Neuronal stem cell (in vitro differentiated cells): ENCODE results near the gene CNFN.
A peak's percentile ranks its signal among the peaks of the same experiment; 100 is the strongest.

Source experiments
- DNase-seq: peaks from one replicate; pipeline ENCODE4 v3.0.0-alpha.2; 2013; ENCODE audit warnings: low spot score
- H2AFZ ChIP-seq: one replicate; pipeline ENCODE4 v1.6.1; 2013; ENCODE audit warnings: mild to moderate bottlenecking, low read length, inconsistent platforms
- H2AK5ac ChIP-seq: 2 replicates; pipeline ENCODE4 v1.6.1; 2013; ENCODE audit warnings: low read depth, mild to moderate bottlenecking, inconsistent platforms, low read length, moderate library complexity, mixed read lengths
- H2BK120ac ChIP-seq: 2 replicates; pipeline ENCODE4 v1.6.1; 2013; ENCODE audit warnings: low read depth, mild to moderate bottlenecking, inconsistent platforms, low read length, moderate library complexity, mixed read lengths
- H2BK12ac ChIP-seq: one replicate; pipeline ENCODE4 v1.6.1; 2013; ENCODE audit warnings: low read length, inconsistent platforms
- H2BK15ac ChIP-seq: 2 replicates; pipeline ENCODE4 v1.6.1; 2013; ENCODE audit warnings: mild to moderate bottlenecking, low read length, inconsistent platforms, mixed read lengths
- H2BK5ac ChIP-seq: one replicate; pipeline ENCODE4 v1.6.1; 2013; ENCODE audit warnings: inconsistent platforms, mild to moderate bottlenecking, low read length, moderate library complexity
- H3K14ac ChIP-seq: one replicate; pipeline ENCODE4 v1.6.1; 2013; ENCODE audit warnings: low read length, inconsistent platforms
- H3K18ac ChIP-seq: 2 replicates; pipeline ENCODE4 v1.6.1; 2013; ENCODE audit warnings: low read length, inconsistent platforms
- H3K23ac ChIP-seq: 2 replicates; pipeline ENCODE4 v1.6.1; 2013; ENCODE audit warnings: low read depth, mild to moderate bottlenecking, mixed read lengths, low read length, inconsistent platforms; ENCODE audit not compliant: poor library complexity
- H3K27ac ChIP-seq: replicated peaks from 3 replicates; pipeline ENCODE4 v1.5.1; 2013; ENCODE audit warnings: low read length, inconsistent platforms
- H3K27me3 ChIP-seq, 3 experiments: 2 replicates each; pipeline ENCODE4 v1.6.1; 2013; ENCODE audit warnings: low read length in 3 of 3, mild to moderate bottlenecking in 2 of 3, inconsistent platforms in 1 of 3, low read depth in 1 of 3, mixed read lengths in 1 of 3, moderate library complexity in 1 of 3; ENCODE audit not compliant: control insufficient read depth in 3 of 3, insufficient read depth in 3 of 3
- H3K36me3 ChIP-seq, 2 donors: replicated peaks in 1 of 2; 2 replicates each; pipeline ENCODE4 v1.6.1; 2013; ENCODE audit warnings: low read length in 2 of 2; ENCODE audit not compliant: control insufficient read depth in 2 of 2, insufficient read depth in 2 of 2
- H3K4ac ChIP-seq: 2 replicates; pipeline ENCODE4 v1.6.1; 2013; ENCODE audit warnings: inconsistent platforms, mild to moderate bottlenecking, low read length, moderate library complexity
- H3K4me1 ChIP-seq, 2 donors: 1 replicate in 1 of 2; 2 replicates in 1 of 2; pipeline ENCODE4 v1.6.1; 2013; ENCODE audit warnings: low read length in 2 of 2, low read depth in 1 of 2; ENCODE audit not compliant: control insufficient read depth in 2 of 2, insufficient read depth in 1 of 2
- H3K4me2 ChIP-seq: one replicate; pipeline ENCODE4 v1.6.1; 2013; ENCODE audit warnings: mild to moderate bottlenecking, low read length, inconsistent platforms; ENCODE audit not compliant: insufficient read depth, poor library complexity, severe bottlenecking
- H3K4me3 ChIP-seq, 2 donors: 2 replicates each; pipeline ENCODE4 v1.5.1; 2013; ENCODE audit warnings: low read length in 2 of 2, mild to moderate bottlenecking in 2 of 2, inconsistent platforms in 1 of 2, moderate library complexity in 1 of 2
- H3K79me1 ChIP-seq: one replicate; pipeline ENCODE4 v1.6.1; 2013; ENCODE audit warnings: low read depth, mild to moderate bottlenecking, inconsistent platforms, low read length, moderate library complexity
- H3K9ac ChIP-seq: one replicate; pipeline ENCODE4 v1.6.1; 2013; ENCODE audit warnings: mild to moderate bottlenecking, low read depth, low read length, inconsistent platforms; ENCODE audit not compliant: poor library complexity
- H3K9me3 ChIP-seq, 2 donors: replicated peaks in 1 of 2; 2 replicates each; pipeline versions ENCODE3 to v1.6.1; 2013; ENCODE audit warnings: low read length in 2 of 2, mild to moderate bottlenecking in 2 of 2, inconsistent platforms in 1 of 2, low read depth in 1 of 2, mixed read lengths in 1 of 2, moderate library complexity in 1 of 2; ENCODE audit not compliant: control insufficient read depth in 2 of 2, insufficient read depth in 1 of 2
- H4K8ac ChIP-seq: one replicate; pipeline ENCODE4 v1.6.1; 2013; ENCODE audit warnings: low read depth, mild to moderate bottlenecking, inconsistent platforms, low read length, moderate library complexity
- H4K91ac ChIP-seq: one replicate; pipeline ENCODE4 v1.6.1; 2013; ENCODE audit warnings: low read length, low read depth, mild to moderate bottlenecking, inconsistent platforms; ENCODE audit not compliant: poor library complexity
- WGBS, 2 donors: extraction: QIAGEN DNeasy Blood & Tissue Kit; methylation state at CpG; one replicate each; pipeline ENCODE4 v1.1.7; 2013; ENCODE audit warnings: missing lambda C conversion rate in 2 of 2, mixed read lengths in 1 of 2; ENCODE audit not compliant: insufficient read length in 2 of 2, insufficient replicate concordance in 1 of 2; ENCODE audit errors: extremely low coverage in 2 of 2; 5-methylcytosine and 5-hydroxymethylcytosine counted together

CNFN gene

GRCh38 chr19:42406111-42406510 is 16.0 kb upstream of the CNFN start:
- Histone ChIP-seq H2BK5ac (no peak overlapping the region), H3K4ac (no peak overlapping the region), H3K18ac (peak overlapping the region; percentile 64), H3K9ac (peak overlapping the region; percentile 67), H3K27ac (no peak overlapping the region), H3K4me2 (no peak overlapping the region), H3K4me1 (peaks cover 7 to 9% of the 10 kb centered on the region in 2 donors), H3K14ac (no peak overlapping the region), H4K8ac (peak overlapping the region; percentile 82), H3K36me3 (peaks cover 16 to 63% of the 10 kb centered on the region in 2 donors), H2AK5ac (peak overlapping the region; percentile 10), H2BK15ac (no peak overlapping the region), H4K91ac (peak overlapping the region; percentile 9), H2BK120ac (no peak overlapping the region), H3K4me3 (no peak overlapping the region), H2BK12ac (peak overlapping the region; percentile 94), H3K9me3 (no peaks in the 10 kb centered on the region), H3K79me1 (peaks cover 10% of the 10 kb centered on the region), H3K23ac (peak overlapping the region; percentile 5), H2AFZ (no peak overlapping the region), H3K27me3 (no peaks in the 10 kb centered on the region)
- DNase-seq, result no peak
- WGBS, 2 donors, result no CpG with 5 or more reads among the region's 11 CpGs

GRCh38 chr19:42403586-42403985 is 13.5 kb upstream of the CNFN start:
- Histone ChIP-seq H2AK5ac (no peak overlapping the region), H2BK120ac (no peak overlapping the region), H3K27ac (no peak overlapping the region), H2BK15ac (no peak overlapping the region), H3K18ac (no peak overlapping the region), H2AFZ (no peak overlapping the region), H3K23ac (no peak overlapping the region), H4K91ac (no peak overlapping the region), H2BK5ac (no peak overlapping the region), H3K4ac (no peak overlapping the region), H3K4me1 (peaks cover 11 to 12% of the 10 kb centered on the region in 2 donors), H3K4me2 (no peak overlapping the region), H3K27me3 (no peaks in the 10 kb centered on the region), H4K8ac (no peak overlapping the region), H3K9me3 (no peaks in the 10 kb centered on the region), H3K79me1 (peaks cover 5% of the 10 kb centered on the region), H3K4me3 (no peak overlapping the region), H3K9ac (no peak overlapping the region), H3K36me3 (peaks cover 16 to 49% of the 10 kb centered on the region in 2 donors), H2BK12ac (no peak overlapping the region), H3K14ac (no peak overlapping the region)
- no CpG with 5 or more reads among the region's 10 CpGs for WGBS, 2 donors
- no peak for DNase-seq

GRCh38 chr19:42402376-42403116 is 12.4 kb upstream of the CNFN start:
- no peak overlapping the region for H2BK5ac ChIP-seq
- H2AK5ac ChIP-seq, result peak overlapping the region; percentile 71
- no CpG with 5 or more reads among the region's 34 CpGs for WGBS, 2 donors
- no peak overlapping the region for H4K91ac ChIP-seq
- H3K18ac ChIP-seq, result peak overlapping the region; percentile 87
- H3K27ac ChIP-seq, result no peak overlapping the region
- H3K27me3 ChIP-seq, result no peaks in the 10 kb centered on the region
- peaks cover 15% of the 10 kb centered on the region in 2 donors for H3K4me1 ChIP-seq
- peak overlapping the region; percentile 17 for H2BK12ac ChIP-seq
- no peak overlapping the region for H3K4ac ChIP-seq
- H3K9ac ChIP-seq, result peak overlapping the region; percentile 98
- peaks cover 6% of the 10 kb centered on the region for H3K79me1 ChIP-seq
- no peak overlapping the region for H4K8ac ChIP-seq
- H3K14ac ChIP-seq, result peak overlapping the region; percentile 14
- no peaks in the 10 kb centered on the region for H3K9me3 ChIP-seq
- DNase-seq, result no peak
- H2BK120ac ChIP-seq, result no peak overlapping the region
- H3K4me2 ChIP-seq, result peak overlapping the region; percentile 78
- peak overlapping the region; percentile 93 for H2BK15ac ChIP-seq
- peak overlapping the region; percentile 34 for H3K23ac ChIP-seq
- H3K4me3 ChIP-seq, result peak overlapping the region; percentile 65 to 93
- H3K36me3 ChIP-seq, result peaks cover 12 to 42% of the 10 kb centered on the region in 2 donors
- peak overlapping the region; percentile 83 for H2AFZ ChIP-seq

GRCh38 chr19:42401365-42402303 is 11.5 kb upstream of the CNFN start:
- Histone ChIP-seq H3K4me3 (peak overlapping the region; percentile 65 to 93), H4K91ac (no peak overlapping the region), H2AFZ (peak overlapping the region; percentile 83), H3K23ac (peak overlapping the region; percentile 87), H3K4me2 (peak overlapping the region; percentile 78), H2BK15ac (no peak overlapping the region), H3K36me3 (peaks cover 6 to 33% of the 10 kb centered on the region in 2 donors), H3K27me3 (no peaks in the 10 kb centered on the region), H3K79me1 (peaks cover 9% of the 10 kb centered on the region), H3K18ac (peak overlapping the region; percentile 97), H2AK5ac (peak overlapping the region; percentile 71), H3K4ac (no peak overlapping the region), H3K4me1 (peaks cover 18 to 19% of the 10 kb centered on the region in 2 donors), H3K9ac (peak overlapping the region; percentile 98), H2BK5ac (no peak overlapping the region), H3K9me3 (no peaks in the 10 kb centered on the region), H4K8ac (no peak overlapping the region), H3K27ac (peak overlapping the region; percentile 85), H2BK120ac (peak overlapping the region; percentile 69), H2BK12ac (no peak overlapping the region), H3K14ac (peak overlapping the region; percentile 42)
- WGBS, 2 donors, result no CpG with 5 or more reads among the region's 80 CpGs
- DNase-seq, result peak; percentile 84
